ENCODE measurements around the gene CCDC149.

DNA sequence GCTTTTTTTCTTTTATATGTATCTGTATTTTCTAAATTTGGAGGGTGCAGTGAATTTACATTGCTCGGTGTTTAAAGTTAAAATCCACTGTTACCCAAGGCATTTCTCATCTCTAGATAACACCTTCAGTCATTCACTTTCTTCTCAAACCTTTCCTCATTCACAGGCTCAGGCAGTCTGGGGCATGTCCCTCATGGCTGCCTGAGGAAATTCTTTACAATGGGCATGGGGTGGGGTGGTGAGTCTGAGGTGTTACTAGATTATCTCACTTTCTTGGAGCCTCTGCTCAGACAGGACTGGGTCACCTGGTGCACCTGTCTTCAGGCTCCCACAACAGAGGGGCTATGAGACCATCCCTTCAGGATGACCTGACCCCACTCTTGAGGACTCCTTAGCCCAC, 17.4 kb downstream of the CCDC149 start:
- TF ChIP-seq POLR2AphosphoS5 (IDR thresholded peaks at IDR 0.05; ENCODE audit: insufficient read depth in 1 of 2, low read depth in 1 of 2) (no peak), POLR2A (IDR thresholded peaks at IDR 0.05) (no peak)
- TF ChIP-seq, protein P1, sequence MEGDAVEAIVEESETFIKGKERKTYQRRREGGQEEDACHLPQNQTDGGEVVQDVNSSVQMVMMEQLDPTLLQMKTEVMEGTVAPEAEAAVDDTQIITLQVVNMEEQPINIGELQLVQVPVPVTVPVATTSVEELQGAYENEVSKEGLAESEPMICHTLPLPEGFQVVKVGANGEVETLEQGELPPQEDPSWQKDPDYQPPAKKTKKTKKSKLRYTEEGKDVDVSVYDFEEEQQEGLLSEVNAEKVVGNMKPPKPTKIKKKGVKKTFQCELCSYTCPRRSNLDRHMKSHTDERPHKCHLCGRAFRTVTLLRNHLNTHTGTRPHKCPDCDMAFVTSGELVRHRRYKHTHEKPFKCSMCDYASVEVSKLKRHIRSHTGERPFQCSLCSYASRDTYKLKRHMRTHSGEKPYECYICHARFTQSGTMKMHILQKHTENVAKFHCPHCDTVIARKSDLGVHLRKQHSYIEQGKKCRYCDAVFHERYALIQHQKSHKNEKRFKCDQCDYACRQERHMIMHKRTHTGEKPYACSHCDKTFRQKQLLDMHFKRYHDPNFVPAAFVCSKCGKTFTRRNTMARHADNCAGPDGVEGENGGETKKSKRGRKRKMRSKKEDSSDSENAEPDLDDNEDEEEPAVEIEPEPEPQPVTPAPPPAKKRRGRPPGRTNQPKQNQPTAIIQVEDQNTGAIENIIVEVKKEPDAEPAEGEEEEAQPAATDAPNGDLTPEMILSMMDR (IDR thresholded peaks at IDR 0.05), result no peak

All from vagina (tissue), 2 donors.